Caco-2 (cell line): ENCODE results near the gene PLA2G2F. TPM values are rescaled to one million over a fixed set of nuclear protein-coding genes. Genes with fewer than 3 reads are reported as not detected.

ENCODE experiments used
- BruUV-seq: library from RNA; stranded (reverse); fragments of 400-500 nt; replicated peaks from 2 replicates; lab custom pipeline; 2021; lab: Mats Ljungman, UMichigan
- CTCF ChIA-PET: fragments of 300-600 bp; sonication (Branson Sonifier 250); formaldehyde crosslinking; loops from one replicate; lab custom pipeline; 2022; ENCODE audit warnings: antibody characterized with exemption; lab: Charles Lee
- POLR2A ChIA-PET: fragments of 300-600 bp; sonication (Branson Sonifier 250); formaldehyde crosslinking; loops from one replicate; lab custom pipeline; 2022; ENCODE audit warnings: antibody characterized with exemption; lab: Charles Lee
- DNase-seq, 2 experiments: peaks; one replicate each; pipeline versions ENCODE4 v3.0.0 to v3.0.0-alpha.2; 2020 to 2022
- H3K27me3 ChIP-seq: replicated peaks from 2 replicates; pipeline ENCODE4 v1.6.0; 2011; ENCODE audit warnings: low read length; ENCODE audit not compliant: control insufficient read depth, insufficient read depth
- H3K36me3 ChIP-seq: 2 replicates; pipeline ENCODE4 v1.5.1; 2011; ENCODE audit warnings: low read length; ENCODE audit not compliant: control insufficient read depth, insufficient read depth
- H3K4me1 ChIP-seq: fragments of 250-450 bp; sonication (Bioruptor Pico); 2 replicates; pipeline ENCODE4 v1.5.1; 2020; ENCODE audit warnings: mild to moderate bottlenecking
- H3K4me3 ChIP-seq: 2 replicates; pipeline ENCODE4 v1.5.1; 2011; ENCODE audit warnings: low read depth, mild to moderate bottlenecking, control low read depth, low read length
- H3K9me3 ChIP-seq: fragments of 250-450 bp; sonication (Bioruptor Pico); 2 replicates; pipeline ENCODE4 v1.5.1; 2020; ENCODE audit warnings: mild to moderate bottlenecking, moderate library complexity
- H3K27ac Mint-ChIP-seq: one replicate; pipeline ENCODE4 v1.8.0; 2022; ENCODE audit warnings: mixed read lengths; ENCODE audit not compliant: unreplicated experiment
- H3K27me3 Mint-ChIP-seq: one replicate; pipeline ENCODE4 v1.8.0; 2022; ENCODE audit warnings: mixed read lengths; ENCODE audit not compliant: insufficient read depth, unreplicated experiment
- H3K36me3 Mint-ChIP-seq: one replicate; pipeline ENCODE4 v1.8.0; 2022; ENCODE audit warnings: mild to moderate bottlenecking, mixed read lengths; ENCODE audit not compliant: insufficient read depth, unreplicated experiment
- H3K4me1 Mint-ChIP-seq: one replicate; pipeline ENCODE4 v1.8.0; 2022; ENCODE audit warnings: low read depth, mixed read lengths; ENCODE audit not compliant: unreplicated experiment
- H3K4me3 Mint-ChIP-seq: one replicate; pipeline ENCODE4 v1.8.0; 2022; ENCODE audit warnings: mild to moderate bottlenecking, moderate library complexity, mixed read lengths; ENCODE audit not compliant: unreplicated experiment
- H3K9me3 Mint-ChIP-seq: one replicate; pipeline ENCODE4 v1.8.0; 2022; ENCODE audit warnings: mixed read lengths; ENCODE audit not compliant: unreplicated experiment
- CTCF ChIP-seq, 2 experiments: fragments of 200-600 bp in 1 of 2; IDR thresholded peaks; 1 replicate in 1 of 2; 2 replicates in 1 of 2; pipeline versions ENCODE4 v1.5.1 to v1.8.0; 2011 to 2022; ENCODE audit warnings: antibody characterized with exemption in 1 of 2, control low read depth in 1 of 2, inconsistent platforms in 1 of 2, low read depth in 1 of 2, low read length in 1 of 2, mild to moderate bottlenecking in 1 of 2, moderate library complexity in 1 of 2; ENCODE audit not compliant: insufficient read depth in 1 of 2, severe bottlenecking in 1 of 2, unreplicated experiment in 1 of 2
- intact Hi-C: fragments of 100-400 bp; cut with micrococcal nuclease; formaldehyde crosslinking; loops from one replicate; pipeline ENCODE4 v1.10.0; 2022; ENCODE audit not compliant: unreplicated experiment
- total RNA-seq: library from RNA; stranded (reverse); gene quantifications from 2 replicates; pipeline ENCODE4 v1.2.3, GENCODE V29; 2022

Gene PLA2G2F
- total RNA-seq, 1 experiment from 2014 or later = not detected

DNA sequence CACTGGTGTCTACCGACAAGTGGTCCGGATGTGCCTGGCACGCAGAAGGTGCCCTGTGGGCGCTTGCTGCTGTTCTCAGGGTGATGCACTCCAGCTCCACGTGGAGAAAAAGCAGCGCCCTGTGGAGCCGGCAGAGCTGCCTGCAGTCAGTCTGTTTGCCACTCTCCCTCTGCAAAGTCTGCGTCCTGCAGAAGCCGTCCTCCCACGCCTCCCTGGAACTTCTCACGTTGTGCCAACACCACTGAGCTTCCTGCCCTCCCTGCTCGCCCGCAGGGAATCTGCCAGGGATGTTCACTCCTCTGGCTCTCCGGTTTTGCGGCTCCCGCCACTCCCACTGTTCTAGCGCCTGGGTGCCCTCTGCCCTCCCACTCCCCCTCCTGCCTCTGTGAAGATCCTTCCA lies 26.9 kb downstream of the PLA2G2F start:
- H3K27ac Mint-ChIP-seq = no peak overlapping the region
- H3K4me3 ChIP-seq = no peak overlapping the region
- DNase-seq = no peak
- H3K27me3 Mint-ChIP-seq = peaks cover 2% of the 10 kb centered on the region
- H3K9me3 ChIP-seq = no peaks in the 10 kb centered on the region
- H3K27me3 ChIP-seq = no peaks in the 10 kb centered on the region
- ChIA-PET POLR2A (no interaction called here), CTCF (no interaction called here)
- H3K36me3 ChIP-seq = no peaks in the 10 kb centered on the region
- no TSS peak for BruUV-seq
- no peaks in the 10 kb centered on the region for H3K4me1 Mint-ChIP-seq
- H3K9me3 Mint-ChIP-seq = peaks cover 20% of the 10 kb centered on the region
- no peaks in the 10 kb centered on the region for H3K4me1 ChIP-seq
- no peaks in the 10 kb centered on the region for H3K36me3 Mint-ChIP-seq
- H3K4me3 Mint-ChIP-seq = no peak overlapping the region
- intact Hi-C loops = no loop called here
- no peak for TF ChIP-seq CTCF (IDR thresholded peaks at IDR 0.05; ENCODE audit: insufficient read depth in 1 of 2, low read depth in 1 of 2, low read length in 1 of 2, severe bottlenecking in 1 of 2, unreplicated experiment in 1 of 2)

DNA sequence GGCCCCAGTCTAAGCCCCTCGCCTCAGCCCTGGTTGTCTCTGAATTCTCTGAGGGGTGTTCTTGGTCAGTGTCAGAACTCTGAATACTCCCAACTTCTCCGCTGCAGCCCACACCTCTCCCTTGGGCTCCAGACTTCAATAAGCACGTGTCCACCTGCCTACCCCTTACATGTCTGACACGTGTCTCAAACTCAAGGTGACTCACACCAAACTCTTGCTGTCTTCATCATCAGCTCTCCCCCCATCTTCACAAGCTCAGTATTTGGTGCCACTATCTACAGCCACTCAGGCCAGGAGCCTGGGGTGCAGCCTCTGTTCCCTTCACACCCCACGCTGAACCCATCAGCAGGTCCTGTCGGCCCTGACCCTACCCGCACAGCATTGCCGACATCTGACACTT lies 28.0 kb downstream of the PLA2G2F start:
- H3K9me3 ChIP-seq = no peaks in the 10 kb centered on the region
- Mint-ChIP-seq H3K27ac (no peak overlapping the region), H3K4me1 (no peaks in the 10 kb centered on the region), H3K36me3 (no peaks in the 10 kb centered on the region), H3K27me3 (peaks cover 2% of the 10 kb centered on the region), H3K4me3 (no peak overlapping the region), H3K9me3 (peaks cover 20% of the 10 kb centered on the region)
- TF ChIP-seq CTCF (IDR thresholded peaks at IDR 0.05; ENCODE audit: insufficient read depth in 1 of 2, low read depth in 1 of 2, low read length in 1 of 2, severe bottlenecking in 1 of 2, unreplicated experiment in 1 of 2) = no peak
- BruUV-seq = no TSS peak
- ChIA-PET POLR2A (no interaction called here), CTCF (no interaction called here)
- no peaks in the 10 kb centered on the region for H3K36me3 ChIP-seq
- H3K4me3 ChIP-seq = no peak overlapping the region
- H3K4me1 ChIP-seq = no peaks in the 10 kb centered on the region
- no peak for DNase-seq
- H3K27me3 ChIP-seq = no peaks in the 10 kb centered on the region
- intact Hi-C loops = no loop called here

DNA sequence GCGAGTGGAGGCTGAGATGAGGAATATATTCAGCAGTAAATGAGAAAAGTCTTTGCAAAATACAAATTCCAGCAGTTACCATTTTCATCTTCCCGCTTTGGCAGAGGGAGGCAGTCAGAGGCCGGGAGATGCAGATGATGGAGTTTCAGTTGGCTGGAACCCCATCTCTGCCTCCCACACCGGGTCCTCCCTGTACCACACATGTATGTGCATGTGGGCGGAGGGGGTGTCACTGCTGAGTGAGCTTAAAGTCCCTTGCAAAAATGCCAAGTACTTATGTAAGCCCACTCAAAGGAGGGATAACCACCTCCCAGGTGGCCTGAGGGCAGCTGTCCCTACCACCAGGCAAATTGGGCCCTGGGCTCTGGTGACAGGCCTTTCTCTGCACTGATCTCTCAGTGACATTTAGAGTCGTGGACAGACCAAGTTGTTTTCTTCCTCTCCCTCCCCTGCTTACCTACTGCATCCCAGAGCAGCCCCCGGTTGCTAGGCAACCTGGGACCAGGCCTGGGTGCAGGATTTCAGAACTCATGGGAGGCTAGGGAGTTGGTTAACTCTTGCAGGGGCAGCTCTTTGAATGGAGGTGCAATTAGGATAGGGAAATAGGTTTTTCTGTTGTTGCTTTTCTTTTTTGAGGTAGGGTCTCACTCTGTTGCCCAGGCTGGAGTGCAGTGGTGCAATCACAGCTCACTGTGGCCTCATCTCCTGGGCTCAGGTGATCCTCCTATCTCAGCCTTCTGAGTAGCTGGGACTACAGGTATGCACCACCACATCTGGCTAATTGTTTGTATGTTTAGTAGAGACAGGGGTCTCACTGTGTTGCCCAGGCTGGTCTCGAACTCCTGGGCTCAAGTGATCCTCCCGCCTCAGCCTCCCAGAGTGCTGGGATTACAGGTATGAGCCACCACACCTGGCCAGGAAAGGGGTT lies 29.7 kb downstream of the PLA2G2F start:
- CTCF ChIA-PET = no interaction called here
- BruUV-seq = no TSS peak
- Histone ChIP-seq H3K36me3 (no peaks in the 10 kb centered on the region), H3K4me1 (no peaks in the 10 kb centered on the region), H3K9me3 (no peaks in the 10 kb centered on the region), H3K4me3 (no peak overlapping the region), H3K27me3 (no peaks in the 10 kb centered on the region)
- POLR2A ChIA-PET = no interaction called here
- Mint-ChIP-seq H3K4me1 (no peaks in the 10 kb centered on the region), H3K9me3 (peaks cover 20% of the 10 kb centered on the region), H3K36me3 (no peaks in the 10 kb centered on the region), H3K4me3 (no peak overlapping the region), H3K27me3 (peaks cover 2% of the 10 kb centered on the region), H3K27ac (no peak overlapping the region)
- intact Hi-C loops = no loop called here
- DNase-seq = no peak
- TF ChIP-seq CTCF (IDR thresholded peaks at IDR 0.05; ENCODE audit: insufficient read depth in 1 of 2, low read depth in 1 of 2, low read length in 1 of 2, severe bottlenecking in 1 of 2, unreplicated experiment in 1 of 2) = no peak
